Upper lobe of left lung (tissue), 4 donors: ENCODE data around the gene DNAJC4.

Source experiments
- EP300 ChIP-seq, 4 donors: sonication (generic); formaldehyde crosslinking; IDR thresholded peaks; one replicate each; pipeline ENCODE4 v1.5.1; 2017; ENCODE audit warnings: antibody characterized with exemption in 4 of 4, control low read depth in 2 of 4
- TF ChIP-seq, protein P1 (sequence below), 6 experiments: fragments of 450-650 bp in 4 of 6; fragments of 200-600 bp in 2 of 6; sonication (generic) in 2 of 6; IDR thresholded peaks; one replicate each; pipeline ENCODE4 v1.5.1; 2016 to 2019; ENCODE audit warnings: antibody characterized with exemption in 6 of 6

GRCh38 chr11:64204464-64204989, 25.8 kb upstream of the DNAJC4 start:
- no peak for TF ChIP-seq EP300 (IDR thresholded peaks at IDR 0.05)
- TF ChIP-seq, protein P1, sequence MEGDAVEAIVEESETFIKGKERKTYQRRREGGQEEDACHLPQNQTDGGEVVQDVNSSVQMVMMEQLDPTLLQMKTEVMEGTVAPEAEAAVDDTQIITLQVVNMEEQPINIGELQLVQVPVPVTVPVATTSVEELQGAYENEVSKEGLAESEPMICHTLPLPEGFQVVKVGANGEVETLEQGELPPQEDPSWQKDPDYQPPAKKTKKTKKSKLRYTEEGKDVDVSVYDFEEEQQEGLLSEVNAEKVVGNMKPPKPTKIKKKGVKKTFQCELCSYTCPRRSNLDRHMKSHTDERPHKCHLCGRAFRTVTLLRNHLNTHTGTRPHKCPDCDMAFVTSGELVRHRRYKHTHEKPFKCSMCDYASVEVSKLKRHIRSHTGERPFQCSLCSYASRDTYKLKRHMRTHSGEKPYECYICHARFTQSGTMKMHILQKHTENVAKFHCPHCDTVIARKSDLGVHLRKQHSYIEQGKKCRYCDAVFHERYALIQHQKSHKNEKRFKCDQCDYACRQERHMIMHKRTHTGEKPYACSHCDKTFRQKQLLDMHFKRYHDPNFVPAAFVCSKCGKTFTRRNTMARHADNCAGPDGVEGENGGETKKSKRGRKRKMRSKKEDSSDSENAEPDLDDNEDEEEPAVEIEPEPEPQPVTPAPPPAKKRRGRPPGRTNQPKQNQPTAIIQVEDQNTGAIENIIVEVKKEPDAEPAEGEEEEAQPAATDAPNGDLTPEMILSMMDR (IDR thresholded peaks at IDR 0.05): peak; percentile 66 to 88 (median 71)
